SK-N-SH (cell line): ENCODE results near the gene OCLN. TPM values are rescaled to one million over a fixed set of nuclear protein-coding genes. Genes with fewer than 3 reads are reported as not detected.
"Not testable (repeated sequence)": the region's sequence is repeated elsewhere in the genome, so short reads cannot be mapped to it uniquely, and the experiment has no call there.

ENCODE experiments used
- CTCF ChIA-PET: fragments of 300-600, 350-600 bp; formaldehyde crosslinking; extraction: SDS; loops from one replicate; lab custom pipeline; 2021; lab: Yijun Ruan, JAX
- POLR2A ChIA-PET: fragments of 350-600 bp; sonication (Branson Sonifier 250); formaldehyde crosslinking; extraction: SDS; loops from one replicate; lab custom pipeline; 2020; ENCODE audit warnings: antibody characterized with exemption, inconsistent platforms; lab: Yijun Ruan, JAX
- DNase-seq: peaks from one replicate; pipeline ENCODE4 v3.0.0; 2012
- H2AFZ ChIP-seq: fragments of 200-600 bp; sonication (generic); 2 replicates; pipeline ENCODE4 v1.8.1; 2016; ENCODE audit warnings: antibody characterized with exemption, mild to moderate bottlenecking, low read depth
- H3F3A ChIP-seq: fragments of 200-600 bp; sonication (generic); replicated peaks from 2 replicates; pipeline ENCODE3; 2016; ENCODE audit warnings: antibody characterized with exemption, mild to moderate bottlenecking; ENCODE audit not compliant: insufficient read depth
- H3K27ac ChIP-seq, 2 experiments: fragments of 200-500 bp in 1 of 2; fragments of 200-600 bp in 1 of 2; sonication (Bioruptor generic) in 1 of 2; sonication (generic), shearing (Covaris generic) in 1 of 2; 2 replicates each; pipeline versions ENCODE4 v1.5.1 to v1.6.1; 2014 to 2016; ENCODE audit warnings: low read depth in 2 of 2, inconsistent platforms in 1 of 2, low read length in 1 of 2, mild to moderate bottlenecking in 1 of 2, mixed read lengths in 1 of 2
- H3K27me3 ChIP-seq: fragments of 200-600 bp; sonication (generic), shearing (Covaris generic); 2 replicates; pipeline ENCODE4 v1.6.1; 2016; ENCODE audit warnings: mixed run types; ENCODE audit not compliant: insufficient read depth
- H3K36me3 ChIP-seq, 2 experiments: fragments of 200-500 bp in 1 of 2; fragments of 200-600 bp in 1 of 2; sonication (Bioruptor generic) in 1 of 2; sonication (generic) in 1 of 2; replicated peaks in 1 of 2; 2 replicates each; pipeline versions ENCODE3 to v1.5.1; 2014 to 2016; ENCODE audit warnings: low read length in 1 of 2, mild to moderate bottlenecking in 1 of 2; ENCODE audit not compliant: insufficient read depth in 2 of 2, control insufficient read depth in 1 of 2
- H3K4me1 ChIP-seq, 2 experiments: fragments of 200-500 bp in 1 of 2; fragments of 200-600 bp in 1 of 2; sonication (Bioruptor generic) in 1 of 2; sonication (generic), shearing (Covaris generic) in 1 of 2; 2 replicates each; pipeline versions ENCODE4 v1.5.1 to v1.6.1; 2014 to 2016; ENCODE audit warnings: low read depth in 1 of 2, low read length in 1 of 2, mixed run types in 1 of 2; ENCODE audit not compliant: insufficient read depth in 2 of 2, control insufficient read depth in 1 of 2
- H3K4me2 ChIP-seq: fragments of 200-600 bp; sonication (generic), shearing (Covaris generic); 2 replicates; pipeline ENCODE4 v1.6.1; 2017; ENCODE audit warnings: mixed run types
- H3K4me3 ChIP-seq, 2 experiments: fragments of 200-500 bp in 1 of 2; fragments of 200-600 bp in 1 of 2; sonication (Bioruptor generic) in 1 of 2; sonication (generic), shearing (Covaris generic) in 1 of 2; 2 replicates each; pipeline versions ENCODE4 v1.5.1 to v1.8.1; 2014 to 2016; ENCODE audit warnings: low read depth in 2 of 2, inconsistent platforms in 1 of 2, low read length in 1 of 2, mild to moderate bottlenecking in 1 of 2, mixed read lengths in 1 of 2, moderate library complexity in 1 of 2
- H3K79me2 ChIP-seq: fragments of 200-600 bp; sonication (generic); 2 replicates; pipeline ENCODE4 v1.8.1; 2017; ENCODE audit warnings: mild to moderate bottlenecking; ENCODE audit not compliant: insufficient read depth
- H3K9ac ChIP-seq: fragments of 200-600 bp; sonication (generic); 2 replicates; pipeline ENCODE4 v1.6.1; 2017; ENCODE audit warnings: mixed run types
- H3K9me2 ChIP-seq: fragments of 200-600 bp; sonication (generic); 2 replicates; pipeline ENCODE4 v1.6.1; 2017; ENCODE audit warnings: mixed run types
- H3K9me3 ChIP-seq: fragments of 200-600 bp; sonication (generic); 2 replicates; pipeline ENCODE4 v1.6.1; 2017; ENCODE audit warnings: mixed run types, mild to moderate bottlenecking, moderate library complexity
- H4K20me1 ChIP-seq: fragments of 200-600 bp; sonication (generic); 2 replicates; pipeline ENCODE4 v1.6.1; 2017; ENCODE audit warnings: mild to moderate bottlenecking, mixed run types; ENCODE audit not compliant: insufficient read depth
- CHD2 ChIP-seq: fragments of 150-350 bp; IDR thresholded peaks from 2 replicates; pipeline ENCODE4 v1.6.1; 2018; ENCODE audit warnings: low read length; ENCODE audit not compliant: partially characterized antibody
- ELF1 ChIP-seq: IDR thresholded peaks from 2 replicates; pipeline ENCODE4 v1.4.0; 2012
- EP300 ChIP-seq, 2 experiments: IDR thresholded peaks; 2 replicates each; pipeline versions ENCODE4 v1.4.0 to v1.6.1; 2012; ENCODE audit warnings: borderline replicate concordance in 1 of 2, low read depth in 1 of 2, low read length in 1 of 2
- EZH2phosphoT487 ChIP-seq: fragments of 200-600 bp; sonication (generic); IDR thresholded peaks from 2 replicates; pipeline ENCODE4 v1.6.1; 2017; ENCODE audit warnings: low read depth, mixed run types, mild to moderate bottlenecking, antibody characterized with exemption, moderate library complexity, borderline replicate concordance
- FOSL2 ChIP-seq: IDR thresholded peaks from 2 replicates; pipeline ENCODE4 v1.4.0; 2012; ENCODE audit warnings: low read depth, mild to moderate bottlenecking, moderate library complexity, borderline replicate concordance
- FOXM1 ChIP-seq: IDR thresholded peaks from 2 replicates; pipeline ENCODE4 v1.4.0; 2012; ENCODE audit warnings: low read depth, mild to moderate bottlenecking
- GATA2 ChIP-seq: sonication (generic); formaldehyde crosslinking; IDR thresholded peaks from 2 replicates; pipeline ENCODE4 v1.5.0; 2020; ENCODE audit warnings: mild to moderate bottlenecking, missing genetic modification reagents
- JUND ChIP-seq: IDR thresholded peaks from 2 replicates; pipeline ENCODE4 v1.4.0; 2012
- MEF2A ChIP-seq: IDR thresholded peaks from 2 replicates; pipeline ENCODE4 v1.4.0; 2012; ENCODE audit warnings: low read depth, borderline replicate concordance
- MXI1 ChIP-seq: IDR thresholded peaks from 2 replicates; pipeline ENCODE4 v1.6.1; 2012; ENCODE audit warnings: mild to moderate bottlenecking, low read depth, low read length, improper control_type of control experiment
- NFIC ChIP-seq: IDR thresholded peaks from 2 replicates; pipeline ENCODE4 v1.4.0; 2012; ENCODE audit warnings: borderline replicate concordance
- POLR2AphosphoS5 ChIP-seq: IDR thresholded peaks from 2 replicates; pipeline ENCODE4 v1.6.1; 2012; ENCODE audit warnings: low read depth, low read length
- RFX5 ChIP-seq: IDR thresholded peaks from 2 replicates; pipeline ENCODE4 v1.6.1; 2012; ENCODE audit warnings: mild to moderate bottlenecking, improper control_type of control experiment, low read length
- RXRA ChIP-seq: IDR thresholded peaks from 2 replicates; pipeline ENCODE4 v1.4.0; 2012; ENCODE audit warnings: low read depth, mild to moderate bottlenecking, borderline replicate concordance
- SIN3A ChIP-seq: IDR thresholded peaks from 2 replicates; pipeline ENCODE4 v1.6.1; 2012; ENCODE audit warnings: low read depth, mild to moderate bottlenecking, low read length, moderate library complexity, borderline replicate concordance
- TCF12 ChIP-seq: IDR thresholded peaks from 2 replicates; pipeline ENCODE4 v1.4.0; 2012
- TEAD4 ChIP-seq: IDR thresholded peaks from 2 replicates; pipeline ENCODE4 v1.4.0; 2012; ENCODE audit warnings: mild to moderate bottlenecking, borderline replicate concordance; ENCODE audit not compliant: insufficient read depth
- WGBS: methylation state at CpG from one replicate; pipeline ENCODE4 v1.1.6; 2017; ENCODE audit warnings: low lambda C conversion rate; 5-methylcytosine and 5-hydroxymethylcytosine counted together
- polyA plus RNA-seq, 3 experiments: library from polyadenylated mRNA; depleted of rRNA; stranded (reverse); fragments of >200 nt; gene quantifications; 2 replicates each; pipeline ENCODE4 v1.2.3, GENCODE V29; 2012
- TF ChIP-seq, protein P1 (sequence below): IDR thresholded peaks from 2 replicates; pipeline ENCODE4; 2012
- TF ChIP-seq, protein P2 (sequence below): IDR thresholded peaks from 2 replicates; pipeline ENCODE4 v1.4.0; 2012; ENCODE audit warnings: low read depth
- TF ChIP-seq, protein P3 (sequence below): IDR thresholded peaks from 2 replicates; pipeline ENCODE4 v1.6.1; 2012; ENCODE audit warnings: mild to moderate bottlenecking, low read depth, low read length, moderate library complexity
- TF ChIP-seq, protein P4 (sequence below): IDR thresholded peaks from 2 replicates; pipeline ENCODE4 v1.4.0; 2012; ENCODE audit warnings: low read depth, borderline replicate concordance
- TF ChIP-seq, protein P5 (sequence below): IDR thresholded peaks from 2 replicates; pipeline ENCODE4 v1.4.0; 2012; ENCODE audit warnings: low read depth, borderline replicate concordance

Gene OCLN
- polyA plus RNA-seq, 1 of the 3 experiments (the other 2 are of a cell fraction), result 6.5 TPM

DNA sequence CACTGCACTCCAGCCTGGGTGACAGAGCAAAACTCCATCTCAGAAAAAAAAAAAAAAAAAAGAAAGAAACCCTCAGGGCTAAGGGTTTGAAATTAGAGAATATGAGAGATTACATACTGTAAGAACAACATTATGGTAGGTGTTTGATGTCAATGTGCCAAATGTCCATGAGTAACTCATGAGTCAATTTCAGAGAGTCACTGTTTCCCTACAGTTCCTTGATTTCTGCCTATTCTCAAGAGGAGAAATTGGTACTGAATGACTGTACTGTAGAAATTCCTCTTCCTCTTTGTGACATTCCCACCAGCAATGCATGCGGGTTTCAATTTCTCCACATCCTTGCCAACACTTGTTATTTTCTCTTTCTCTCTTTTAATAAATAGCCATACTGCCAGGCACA, 42.5 kb upstream of the OCLN start (continued):
- TF ChIP-seq TCF12 (peak; percentile 57; the same call in 1 of the 2 replicates), TEAD4 (0 out of 2 replicates have a peak, but pooled peaks have one; percentile 13), CHD2 (no peak), NFIC (peak; percentile 49; the same call in 1 of the 2 replicates), MEF2A (no peak), JUND (peak; percentile 46), FOSL2 (peak; percentile 79), MXI1 (no peak), RXRA (no peak), FOXM1 (no peak), EP300 (IDR thresholded peaks at IDR 0.05; ENCODE audit: borderline replicate concordance in 1 of 2, low read depth in 1 of 2, low read length in 1 of 2) (no peak), SIN3A (no peak), GATA2 (CRISPR knock-in tag) (no peak), RFX5 (no peak), ELF1 (no peak), POLR2AphosphoS5 (no peak), EZH2phosphoT487 (no peak)
- TF ChIP-seq, protein P1, sequence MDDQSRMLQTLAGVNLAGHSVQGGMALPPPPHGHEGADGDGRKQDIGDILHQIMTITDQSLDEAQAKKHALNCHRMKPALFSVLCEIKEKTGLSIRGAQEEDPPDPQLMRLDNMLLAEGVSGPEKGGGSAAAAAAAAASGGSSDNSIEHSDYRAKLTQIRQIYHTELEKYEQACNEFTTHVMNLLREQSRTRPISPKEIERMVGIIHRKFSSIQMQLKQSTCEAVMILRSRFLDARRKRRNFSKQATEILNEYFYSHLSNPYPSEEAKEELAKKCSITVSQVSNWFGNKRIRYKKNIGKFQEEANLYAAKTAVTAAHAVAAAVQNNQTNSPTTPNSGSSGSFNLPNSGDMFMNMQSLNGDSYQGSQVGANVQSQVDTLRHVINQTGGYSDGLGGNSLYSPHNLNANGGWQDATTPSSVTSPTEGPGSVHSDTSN, result peak; percentile 51
- TF ChIP-seq, protein P2, sequence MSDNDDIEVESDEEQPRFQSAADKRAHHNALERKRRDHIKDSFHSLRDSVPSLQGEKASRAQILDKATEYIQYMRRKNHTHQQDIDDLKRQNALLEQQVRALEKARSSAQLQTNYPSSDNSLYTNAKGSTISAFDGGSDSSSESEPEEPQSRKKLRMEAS, result 0 out of 2 replicates have a peak, but pooled peaks have one; percentile 19
- TF ChIP-seq, protein P3, sequence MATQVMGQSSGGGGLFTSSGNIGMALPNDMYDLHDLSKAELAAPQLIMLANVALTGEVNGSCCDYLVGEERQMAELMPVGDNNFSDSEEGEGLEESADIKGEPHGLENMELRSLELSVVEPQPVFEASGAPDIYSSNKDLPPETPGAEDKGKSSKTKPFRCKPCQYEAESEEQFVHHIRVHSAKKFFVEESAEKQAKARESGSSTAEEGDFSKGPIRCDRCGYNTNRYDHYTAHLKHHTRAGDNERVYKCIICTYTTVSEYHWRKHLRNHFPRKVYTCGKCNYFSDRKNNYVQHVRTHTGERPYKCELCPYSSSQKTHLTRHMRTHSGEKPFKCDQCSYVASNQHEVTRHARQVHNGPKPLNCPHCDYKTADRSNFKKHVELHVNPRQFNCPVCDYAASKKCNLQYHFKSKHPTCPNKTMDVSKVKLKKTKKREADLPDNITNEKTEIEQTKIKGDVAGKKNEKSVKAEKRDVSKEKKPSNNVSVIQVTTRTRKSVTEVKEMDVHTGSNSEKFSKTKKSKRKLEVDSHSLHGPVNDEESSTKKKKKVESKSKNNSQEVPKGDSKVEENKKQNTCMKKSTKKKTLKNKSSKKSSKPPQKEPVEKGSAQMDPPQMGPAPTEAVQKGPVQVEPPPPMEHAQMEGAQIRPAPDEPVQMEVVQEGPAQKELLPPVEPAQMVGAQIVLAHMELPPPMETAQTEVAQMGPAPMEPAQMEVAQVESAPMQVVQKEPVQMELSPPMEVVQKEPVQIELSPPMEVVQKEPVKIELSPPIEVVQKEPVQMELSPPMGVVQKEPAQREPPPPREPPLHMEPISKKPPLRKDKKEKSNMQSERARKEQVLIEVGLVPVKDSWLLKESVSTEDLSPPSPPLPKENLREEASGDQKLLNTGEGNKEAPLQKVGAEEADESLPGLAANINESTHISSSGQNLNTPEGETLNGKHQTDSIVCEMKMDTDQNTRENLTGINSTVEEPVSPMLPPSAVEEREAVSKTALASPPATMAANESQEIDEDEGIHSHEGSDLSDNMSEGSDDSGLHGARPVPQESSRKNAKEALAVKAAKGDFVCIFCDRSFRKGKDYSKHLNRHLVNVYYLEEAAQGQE, result no peak
- TF ChIP-seq, protein P4, sequence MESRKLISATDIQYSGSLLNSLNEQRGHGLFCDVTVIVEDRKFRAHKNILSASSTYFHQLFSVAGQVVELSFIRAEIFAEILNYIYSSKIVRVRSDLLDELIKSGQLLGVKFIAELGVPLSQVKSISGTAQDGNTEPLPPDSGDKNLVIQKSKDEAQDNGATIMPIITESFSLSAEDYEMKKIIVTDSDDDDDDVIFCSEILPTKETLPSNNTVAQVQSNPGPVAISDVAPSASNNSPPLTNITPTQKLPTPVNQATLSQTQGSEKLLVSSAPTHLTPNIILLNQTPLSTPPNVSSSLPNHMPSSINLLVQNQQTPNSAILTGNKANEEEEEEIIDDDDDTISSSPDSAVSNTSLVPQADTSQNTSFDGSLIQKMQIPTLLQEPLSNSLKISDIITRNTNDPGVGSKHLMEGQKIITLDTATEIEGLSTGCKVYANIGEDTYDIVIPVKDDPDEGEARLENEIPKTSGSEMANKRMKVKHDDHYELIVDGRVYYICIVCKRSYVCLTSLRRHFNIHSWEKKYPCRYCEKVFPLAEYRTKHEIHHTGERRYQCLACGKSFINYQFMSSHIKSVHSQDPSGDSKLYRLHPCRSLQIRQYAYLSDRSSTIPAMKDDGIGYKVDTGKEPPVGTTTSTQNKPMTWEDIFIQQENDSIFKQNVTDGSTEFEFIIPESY, result no peak
- TF ChIP-seq, protein P5, sequence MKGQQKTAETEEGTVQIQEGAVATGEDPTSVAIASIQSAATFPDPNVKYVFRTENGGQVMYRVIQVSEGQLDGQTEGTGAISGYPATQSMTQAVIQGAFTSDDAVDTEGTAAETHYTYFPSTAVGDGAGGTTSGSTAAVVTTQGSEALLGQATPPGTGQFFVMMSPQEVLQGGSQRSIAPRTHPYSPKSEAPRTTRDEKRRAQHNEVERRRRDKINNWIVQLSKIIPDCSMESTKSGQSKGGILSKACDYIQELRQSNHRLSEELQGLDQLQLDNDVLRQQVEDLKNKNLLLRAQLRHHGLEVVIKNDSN, result no peak

DNA sequence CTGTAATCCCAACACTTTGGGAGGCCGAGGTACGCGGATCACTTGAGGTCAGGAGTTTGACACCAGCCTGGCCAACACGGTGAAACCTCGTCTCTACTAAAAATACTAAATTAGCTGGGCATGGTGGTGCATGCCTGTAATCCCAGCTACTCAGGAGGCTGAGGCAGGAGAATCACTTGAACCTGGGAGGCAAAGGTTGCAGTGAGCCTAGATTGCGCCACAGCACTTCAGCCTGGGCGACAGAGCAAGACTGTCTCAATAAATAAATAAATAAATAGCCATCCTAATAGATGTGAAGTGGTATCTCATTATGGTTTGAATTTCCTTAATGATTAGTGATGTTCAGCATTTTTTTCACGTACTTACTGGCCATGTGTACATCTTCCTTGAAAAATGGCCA, 42.1 kb upstream of the OCLN start:
- H3K4me2 ChIP-seq, H3K4me3 ChIP-seq, POLR2A ChIA-PET, CTCF ChIA-PET, H3K9ac ChIP-seq, H2AFZ ChIP-seq, H3F3A ChIP-seq, H3K79me2 ChIP-seq, H3K4me1 ChIP-seq, H3K27me3 ChIP-seq, H4K20me1 ChIP-seq, DNase-seq, H3K9me3 ChIP-seq, H3K36me3 ChIP-seq, H3K9me2 ChIP-seq: not testable (repeated sequence)
- peak overlapping the region in 1 of 2 experiments; percentile 66; a peak in 2 of 4 replicates for H3K27ac ChIP-seq
- WGBS, result 97% methylated on average over 8 of the region's 8 CpGs
